OCI-LY1 (cell line): ENCODE results near the gene IFIH1.

ENCODE experiments used
- H2AFZ ChIP-seq: fragments of 200-600 bp; sonication (generic), shearing (Covaris generic); 2 replicates; pipeline ENCODE4 v1.6.0; 2014; ENCODE audit warnings: antibody characterized with exemption, mild to moderate bottlenecking, low read length
- H3F3A ChIP-seq: fragments of 200-600 bp; sonication (generic), shearing (Covaris generic); 2 replicates; pipeline ENCODE4 v1.6.0; 2014; ENCODE audit warnings: mild to moderate bottlenecking, antibody characterized with exemption, low read length, moderate library complexity; ENCODE audit not compliant: insufficient read depth
- H3K27ac ChIP-seq: fragments of 200-600 bp; sonication (generic); 2 replicates; pipeline ENCODE4 v1.5.1; 2014; ENCODE audit warnings: low read length, mixed run types, mild to moderate bottlenecking, low read depth; ENCODE audit not compliant: poor library complexity, severe bottlenecking
- H3K27me3 ChIP-seq: fragments of 200-600 bp; sonication (generic); 2 replicates; pipeline ENCODE4 v1.6.0; 2014; ENCODE audit warnings: antibody characterized with exemption, mild to moderate bottlenecking, low read length, moderate library complexity; ENCODE audit not compliant: insufficient read depth
- H3K36me3 ChIP-seq: fragments of 200-600 bp; sonication (generic); 2 replicates; pipeline ENCODE4 v1.6.1; 2014; ENCODE audit warnings: mild to moderate bottlenecking, antibody characterized with exemption, low read length, moderate library complexity, mixed read lengths; ENCODE audit not compliant: insufficient read depth
- H3K4me1 ChIP-seq: fragments of 200-600 bp; sonication (generic); 2 replicates; pipeline ENCODE4 v1.5.1; 2014; ENCODE audit warnings: mild to moderate bottlenecking, low read length, moderate library complexity; ENCODE audit not compliant: insufficient read depth, severe bottlenecking
- H3K4me2 ChIP-seq: fragments of 200-600 bp; sonication (generic), shearing (Covaris generic); 2 replicates; pipeline ENCODE4 v1.6.1; 2014; ENCODE audit warnings: low read length
- H3K4me3 ChIP-seq: fragments of 200-600 bp; sonication (generic); 2 replicates; pipeline ENCODE4 v1.5.1; 2014; ENCODE audit warnings: low read length, low read depth, mild to moderate bottlenecking, mixed read lengths; ENCODE audit not compliant: poor library complexity, severe bottlenecking
- H3K79me2 ChIP-seq: fragments of 200-600 bp; shearing (Covaris generic); 2 replicates; pipeline ENCODE4 v1.6.1; 2016; ENCODE audit warnings: mixed run types, low read length, mixed read lengths; ENCODE audit not compliant: insufficient read depth
- H3K9ac ChIP-seq: fragments of 200-600 bp; sonication (generic), shearing (Covaris generic); 2 replicates; pipeline ENCODE4 v1.6.1; 2014; ENCODE audit warnings: mild to moderate bottlenecking, low read length, mixed read lengths
- H3K9me2 ChIP-seq: fragments of 200-600 bp; sonication (generic), shearing (Covaris generic); 2 replicates; pipeline ENCODE4 v1.6.1; 2014; ENCODE audit warnings: low read depth, mild to moderate bottlenecking, low read length, mixed read lengths
- H3K9me3 ChIP-seq: fragments of 200-600 bp; shearing (Covaris generic); 2 replicates; pipeline ENCODE4 v1.6.1; 2014; ENCODE audit warnings: low read length, mixed read lengths
- H4K20me1 ChIP-seq: fragments of 200-600 bp; sonication (generic), shearing (Covaris generic); 2 replicates; pipeline ENCODE4 v1.6.0; 2016; ENCODE audit warnings: mild to moderate bottlenecking, low read length; ENCODE audit not compliant: insufficient read depth
- CTCF ChIP-seq: fragments of 200-600 bp; sonication (generic), shearing (Covaris generic); IDR thresholded peaks from 2 replicates; pipeline ENCODE4 v1.5.1; 2017; ENCODE audit warnings: mild to moderate bottlenecking, antibody characterized with exemption, low read length, moderate library complexity, mixed read lengths
- EZH2 ChIP-seq: fragments of 200-600 bp; sonication (generic), shearing (Covaris generic); IDR thresholded peaks from 2 replicates; pipeline ENCODE4 v1.8.0; 2017; ENCODE audit warnings: borderline replicate concordance, mixed run types, mild to moderate bottlenecking, antibody characterized with exemption, low read length, moderate library complexity, mixed read lengths

Gene IFIH1

GRCh38 chr2:162217598-162217997 lies 100.9 kb downstream of the IFIH1 start:
- H3K9me3 ChIP-seq: no peaks in the 10 kb centered on the region
- no peaks in the 10 kb centered on the region for H3K36me3 ChIP-seq

More at GRCh38 chr2:162217598-162217997, 100.9 kb downstream of the IFIH1 start:
- Histone ChIP-seq H4K20me1 (no peaks in the 10 kb centered on the region), H3K9ac (no peak overlapping the region), H3K27ac (no peak overlapping the region), H3K79me2 (no peaks in the 10 kb centered on the region), H3K9me2 (no peaks in the 10 kb centered on the region), H3K4me2 (no peak overlapping the region), H2AFZ (no peak overlapping the region), H3K4me1 (no peaks in the 10 kb centered on the region), H3F3A (no peaks in the 10 kb centered on the region), H3K4me3 (no peak overlapping the region), H3K27me3 (no peaks in the 10 kb centered on the region)
- TF ChIP-seq CTCF (no peak), EZH2 (no peak)
